Gastroesophageal sphincter (tissue), 3 donors: Measurements from ENCODE around the gene GNAO1.

Source experiments
- POLR2A ChIP-seq, 2 donors: fragments of 450-650 bp; IDR thresholded peaks; one replicate each; pipeline ENCODE4 v1.6.1; 2017; ENCODE audit warnings: antibody characterized with exemption in 2 of 2, mild to moderate bottlenecking in 2 of 2, moderate library complexity in 1 of 2
- POLR2AphosphoS5 ChIP-seq: sonication (generic); formaldehyde crosslinking; IDR thresholded peaks from one replicate; pipeline ENCODE4 v1.6.1; 2017; ENCODE audit warnings: antibody characterized with exemption
- TF ChIP-seq, protein P1 (sequence below), 4 experiments: fragments of 200-600 bp in 2 of 4; fragments of 450-650 bp in 2 of 4; sonication (generic) in 1 of 4; IDR thresholded peaks; one replicate each; pipeline ENCODE4 v1.5.1; 2017 to 2019; ENCODE audit warnings: antibody characterized with exemption in 4 of 4, mild to moderate bottlenecking in 2 of 4, moderate library complexity in 2 of 4

DNA sequence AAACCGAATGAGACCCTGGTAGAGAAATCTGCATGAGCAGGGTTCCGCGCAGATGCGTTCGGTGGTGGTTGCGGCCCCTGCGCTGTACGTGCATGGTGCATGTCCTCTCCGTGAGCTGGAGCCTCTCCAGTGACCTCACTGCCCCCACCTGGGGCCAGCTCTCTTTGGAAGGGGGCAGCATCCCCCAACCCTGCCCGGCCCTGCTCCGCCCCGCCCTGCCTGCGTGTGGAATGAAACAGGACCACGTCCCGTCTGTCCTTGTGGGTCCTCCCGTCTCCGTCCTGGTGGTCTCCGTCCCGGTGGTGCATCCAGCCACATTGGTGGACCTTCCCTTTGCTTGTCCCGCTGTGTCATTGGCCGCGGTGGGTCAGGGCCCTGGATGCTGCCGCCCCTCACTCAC, 149.1 kb downstream of the GNAO1 start:
- TF ChIP-seq, protein P1, sequence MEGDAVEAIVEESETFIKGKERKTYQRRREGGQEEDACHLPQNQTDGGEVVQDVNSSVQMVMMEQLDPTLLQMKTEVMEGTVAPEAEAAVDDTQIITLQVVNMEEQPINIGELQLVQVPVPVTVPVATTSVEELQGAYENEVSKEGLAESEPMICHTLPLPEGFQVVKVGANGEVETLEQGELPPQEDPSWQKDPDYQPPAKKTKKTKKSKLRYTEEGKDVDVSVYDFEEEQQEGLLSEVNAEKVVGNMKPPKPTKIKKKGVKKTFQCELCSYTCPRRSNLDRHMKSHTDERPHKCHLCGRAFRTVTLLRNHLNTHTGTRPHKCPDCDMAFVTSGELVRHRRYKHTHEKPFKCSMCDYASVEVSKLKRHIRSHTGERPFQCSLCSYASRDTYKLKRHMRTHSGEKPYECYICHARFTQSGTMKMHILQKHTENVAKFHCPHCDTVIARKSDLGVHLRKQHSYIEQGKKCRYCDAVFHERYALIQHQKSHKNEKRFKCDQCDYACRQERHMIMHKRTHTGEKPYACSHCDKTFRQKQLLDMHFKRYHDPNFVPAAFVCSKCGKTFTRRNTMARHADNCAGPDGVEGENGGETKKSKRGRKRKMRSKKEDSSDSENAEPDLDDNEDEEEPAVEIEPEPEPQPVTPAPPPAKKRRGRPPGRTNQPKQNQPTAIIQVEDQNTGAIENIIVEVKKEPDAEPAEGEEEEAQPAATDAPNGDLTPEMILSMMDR (IDR thresholded peaks at IDR 0.05): no peak
- TF ChIP-seq POLR2A (IDR thresholded peaks at IDR 0.05): no peak
- no peak for TF ChIP-seq POLR2AphosphoS5
